Activated naive CD4-positive, alpha-beta T cell treated with anti-CD3 and anti-CD28 coated beads, Interleukin-2, amount 50 U/mL, for 72 hours (primary cell): Measurements from ENCODE around the gene AKAP6. TPM values are rescaled to one million over a fixed set of nuclear protein-coding genes. Genes with fewer than 3 reads are reported as not detected.

Experiments used
- ATAC-seq, 2 donors: fragments of 150-1000 bp; cut with Tn5 transposase; 2 replicates each; pipeline ENCODE4 v1.10.0; 2021; ENCODE audit warnings: mild to moderate bottlenecking in 2 of 2, moderate library complexity in 2 of 2
- DNase-seq, 2 donors: peaks; one replicate each; pipeline ENCODE4 v3.0.0; 2021 to 2022; ENCODE audit warnings: low spot score in 2 of 2
- H3K27ac Mint-ChIP-seq, 2 donors: one replicate each; pipeline ENCODE4 v1.8.0; 2022; ENCODE audit warnings: mild to moderate bottlenecking in 2 of 2, mixed read lengths in 2 of 2
- H3K36me3 Mint-ChIP-seq, 2 donors: one replicate each; pipeline ENCODE4 v1.8.0; 2022; ENCODE audit warnings: mixed read lengths in 2 of 2
- H3K9me3 Mint-ChIP-seq, 2 donors: one replicate each; pipeline ENCODE4 v1.8.0; 2022; ENCODE audit warnings: mixed read lengths in 2 of 2
- total RNA-seq, 2 donors: library from RNA; stranded (reverse); gene quantifications; one replicate each; pipeline ENCODE4 v1.2.3, GENCODE V29; 2022

The AKAP6 gene
- total RNA-seq, 2 donors from 2014 or later, result 2.5 to 3.3 TPM

DNA sequence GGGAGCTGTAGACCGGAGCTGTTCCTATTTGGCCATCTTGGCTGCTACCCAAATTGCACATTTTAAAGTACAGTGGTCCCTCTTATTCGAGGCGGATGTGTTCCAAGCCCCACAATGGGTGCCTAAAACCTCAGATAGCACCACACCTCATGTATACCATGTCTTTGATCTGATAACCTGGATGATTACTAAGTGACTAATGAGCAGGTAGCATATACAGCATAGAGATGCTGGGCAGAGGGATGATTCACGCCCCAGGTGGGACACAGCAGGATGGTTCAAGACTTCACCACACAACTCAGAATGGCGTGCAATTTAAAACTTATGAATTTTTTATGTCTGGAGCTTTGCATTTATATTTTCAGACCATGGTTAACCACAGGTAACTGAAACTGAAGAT is 255.0 kb downstream of the AKAP6 start:
- DNase-seq, result no peak
- no peak for ATAC-seq
- no peak overlapping the region for H3K27ac Mint-ChIP-seq
- no peaks in the 10 kb centered on the region for H3K36me3 Mint-ChIP-seq
- no peaks in the 10 kb centered on the region for H3K9me3 Mint-ChIP-seq

DNA sequence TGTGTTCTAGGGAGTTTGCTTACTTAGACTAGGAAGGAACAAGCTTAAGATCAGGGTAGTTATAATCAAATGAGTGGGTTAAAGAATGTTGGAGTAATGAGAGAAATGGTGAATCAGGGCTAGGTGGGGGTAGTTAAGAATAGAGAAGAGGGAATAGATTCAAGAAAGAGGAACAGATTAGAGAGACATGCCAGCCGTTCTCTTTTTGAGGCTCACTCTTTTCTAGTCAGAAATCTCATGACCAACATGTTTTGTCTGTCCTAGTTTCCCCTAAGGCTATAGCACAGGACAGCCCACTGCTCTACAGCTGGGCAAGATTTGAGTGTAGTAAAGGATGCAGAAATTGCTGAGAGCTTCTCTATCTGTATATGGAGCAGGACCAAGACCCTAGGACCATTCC is 258.4 kb downstream of the AKAP6 start:
- ATAC-seq, result no peak
- H3K36me3 Mint-ChIP-seq, result no peaks in the 10 kb centered on the region
- H3K9me3 Mint-ChIP-seq, result no peaks in the 10 kb centered on the region
- H3K27ac Mint-ChIP-seq, result no peak overlapping the region
- DNase-seq, result no peak

DNA sequence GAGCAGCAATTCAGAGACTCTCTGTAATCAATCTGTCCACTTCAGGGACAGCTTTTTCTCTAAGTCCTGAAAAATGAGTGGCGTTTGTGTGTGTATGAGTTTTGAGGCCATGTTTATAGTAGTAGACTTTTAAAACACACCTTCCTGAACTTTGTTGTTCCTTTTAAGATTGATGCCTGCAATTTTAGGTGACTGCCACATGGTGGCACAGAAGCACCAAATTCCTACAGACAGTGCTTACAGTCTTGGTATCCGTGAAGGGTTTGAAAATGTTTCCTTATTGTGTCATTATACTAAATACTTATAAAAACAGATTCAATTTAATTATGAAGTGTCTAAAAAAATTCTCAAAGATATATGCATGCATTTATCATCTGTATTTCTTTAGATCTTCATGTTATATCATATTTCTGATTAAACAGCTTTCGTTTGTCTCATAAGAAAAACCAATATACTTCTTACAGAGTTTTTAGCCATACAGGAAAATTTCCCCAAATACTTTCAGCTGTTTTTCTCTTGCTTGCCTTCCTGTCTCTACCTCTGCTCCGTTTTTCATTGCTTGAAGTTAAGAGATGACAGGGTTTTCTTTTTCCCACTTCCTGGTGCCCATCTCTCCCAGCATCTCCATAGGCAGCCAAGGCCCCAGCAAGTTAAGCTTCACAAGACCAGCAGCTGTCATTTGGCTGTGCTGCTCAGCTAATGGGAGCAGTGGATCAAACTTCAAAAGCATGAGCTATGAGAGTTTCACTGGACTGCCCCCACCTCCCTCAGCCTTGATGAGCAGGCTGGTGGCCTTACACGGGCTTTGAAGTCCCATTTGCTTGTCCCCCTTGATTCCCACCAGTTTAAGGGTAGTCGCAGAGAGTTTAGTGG is 259.6 kb downstream of the AKAP6 start:
- Mint-ChIP-seq H3K9me3 (no peaks in the 10 kb centered on the region), H3K36me3 (no peaks in the 10 kb centered on the region), H3K27ac (no peak overlapping the region)
- ATAC-seq (no peak), DNase-seq (no peak)

DNA sequence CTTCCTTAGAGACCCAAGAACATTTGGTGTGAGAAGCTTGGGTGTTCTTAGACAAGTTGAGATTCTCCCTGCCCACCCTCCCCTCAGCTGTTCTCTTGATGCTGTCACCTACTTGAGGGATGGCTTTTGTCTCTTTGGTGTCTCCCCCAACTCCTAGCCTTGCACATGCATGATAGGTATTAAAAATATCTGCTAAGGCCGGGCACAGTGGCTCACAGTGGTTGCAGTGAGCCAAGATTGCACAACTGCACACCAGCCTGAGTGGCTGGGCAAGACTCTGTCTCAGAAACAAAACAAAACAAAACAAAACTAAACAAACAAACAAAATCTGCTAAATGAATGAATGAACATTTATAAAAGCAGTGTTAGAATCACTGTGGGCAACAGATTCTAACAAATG is 261.1 kb downstream of the AKAP6 start:
- Mint-ChIP-seq H3K27ac (no peak overlapping the region), H3K9me3 (no peaks in the 10 kb centered on the region), H3K36me3 (no peaks in the 10 kb centered on the region)
- no peak for DNase-seq
- ATAC-seq, result no peak

DNA sequence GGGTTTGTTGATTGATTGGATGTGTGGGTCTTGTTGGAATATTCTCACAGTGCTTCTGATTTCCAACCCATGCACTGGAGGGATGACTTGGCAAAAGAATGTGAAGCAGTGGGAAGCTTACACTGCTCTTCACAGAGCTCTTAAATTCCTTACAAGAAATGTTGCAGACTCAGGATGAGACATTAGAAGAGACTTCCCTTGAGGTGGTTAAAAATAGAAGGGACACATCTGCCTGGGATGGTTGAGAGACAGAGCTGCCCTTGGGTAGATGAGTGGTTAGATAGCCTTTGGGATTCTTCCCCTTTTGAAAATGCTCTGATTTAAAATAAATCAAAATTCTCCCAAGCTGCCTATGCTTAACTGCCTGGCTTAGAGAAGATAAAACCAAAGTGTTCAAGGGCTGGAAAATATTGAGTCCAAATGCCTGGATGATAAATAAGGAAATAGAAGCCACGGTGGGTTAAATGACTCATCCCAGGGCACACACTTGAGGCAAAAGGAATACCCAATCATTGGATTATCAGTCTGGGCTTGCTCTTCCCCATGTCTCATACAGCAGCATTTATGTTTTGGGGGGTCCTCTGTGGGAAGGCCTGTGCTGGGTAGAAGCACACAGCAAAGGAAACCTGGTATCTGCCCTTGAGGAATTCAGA is 264.3 kb downstream of the AKAP6 start:
- no peaks in the 10 kb centered on the region for H3K9me3 Mint-ChIP-seq
- no peak for ATAC-seq
- no peak for DNase-seq
- H3K27ac Mint-ChIP-seq, result no peak overlapping the region
- H3K36me3 Mint-ChIP-seq, result no peaks in the 10 kb centered on the region

DNA sequence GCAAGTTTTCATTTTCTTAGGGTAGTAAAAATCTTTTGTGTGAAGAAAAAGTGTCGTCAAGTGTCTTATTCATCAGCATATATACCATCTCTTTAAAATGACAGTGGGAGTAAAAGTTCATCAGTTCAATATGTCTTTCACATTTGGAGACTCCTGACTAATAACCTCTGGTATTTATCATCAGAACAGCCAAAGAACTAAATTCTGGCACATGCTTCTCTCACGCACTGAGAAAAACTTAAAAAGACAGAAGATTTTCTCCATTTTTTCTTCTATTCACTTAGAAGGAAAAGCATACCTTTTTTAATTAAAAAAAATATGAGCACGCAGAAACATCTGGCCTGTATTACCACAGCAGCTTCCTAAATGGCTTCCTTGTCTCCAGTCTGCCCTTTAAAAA is 265.7 kb downstream of the AKAP6 start:
- no peaks in the 10 kb centered on the region for H3K9me3 Mint-ChIP-seq

DNA sequence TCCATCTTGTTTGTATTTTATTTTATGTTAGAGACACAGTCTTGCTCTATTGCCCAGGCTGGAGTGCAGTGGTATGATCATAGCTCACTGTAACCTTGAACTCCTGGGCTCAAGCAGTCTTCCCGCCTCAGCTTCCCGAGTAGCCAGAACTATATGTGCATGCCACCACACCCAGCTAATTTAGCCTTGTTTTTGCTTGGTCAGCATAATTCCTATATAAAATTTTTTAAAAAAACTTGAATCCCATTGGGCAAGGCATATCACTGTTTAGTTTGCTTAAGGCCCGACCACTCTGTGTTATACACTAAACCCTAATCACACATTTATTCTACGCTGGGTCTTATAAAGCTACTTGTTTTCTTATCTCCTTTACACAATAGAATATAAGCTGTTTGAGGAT is 266.4 kb downstream of the AKAP6 start:
- Mint-ChIP-seq H3K27ac (no peak overlapping the region), H3K36me3 (no peaks in the 10 kb centered on the region), H3K9me3 (no peaks in the 10 kb centered on the region)
- DNase-seq (no peak), ATAC-seq (no peak)

More for the DNA sequence above, 265.7 kb downstream of the AKAP6 start:
- Mint-ChIP-seq H3K27ac (no peak overlapping the region), H3K36me3 (no peaks in the 10 kb centered on the region)
- DNase-seq, result no peak
- ATAC-seq, result no peak

DNA sequence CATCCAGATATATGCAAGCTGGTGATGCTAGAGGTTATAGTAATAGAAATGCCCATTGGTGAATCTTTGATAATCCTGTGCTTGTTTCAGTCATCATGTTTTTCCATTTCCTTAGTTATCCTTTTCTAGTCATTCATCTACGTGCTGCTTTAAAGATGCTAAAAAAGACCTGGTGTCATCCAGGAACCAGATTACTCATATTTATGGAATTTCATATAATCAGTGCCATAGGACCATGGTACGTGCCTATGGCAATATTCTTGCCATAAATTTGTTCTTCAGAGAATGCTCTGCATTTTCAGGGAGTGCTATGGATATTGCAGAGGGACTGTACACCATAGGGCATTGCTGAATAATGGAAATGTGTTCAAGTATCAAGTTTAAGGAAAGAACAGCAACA is 267.3 kb downstream of the AKAP6 start:
- no peak overlapping the region for H3K27ac Mint-ChIP-seq
- DNase-seq (no peak), ATAC-seq (no peak)
- no peaks in the 10 kb centered on the region for H3K36me3 Mint-ChIP-seq
- no peaks in the 10 kb centered on the region for H3K9me3 Mint-ChIP-seq

DNA sequence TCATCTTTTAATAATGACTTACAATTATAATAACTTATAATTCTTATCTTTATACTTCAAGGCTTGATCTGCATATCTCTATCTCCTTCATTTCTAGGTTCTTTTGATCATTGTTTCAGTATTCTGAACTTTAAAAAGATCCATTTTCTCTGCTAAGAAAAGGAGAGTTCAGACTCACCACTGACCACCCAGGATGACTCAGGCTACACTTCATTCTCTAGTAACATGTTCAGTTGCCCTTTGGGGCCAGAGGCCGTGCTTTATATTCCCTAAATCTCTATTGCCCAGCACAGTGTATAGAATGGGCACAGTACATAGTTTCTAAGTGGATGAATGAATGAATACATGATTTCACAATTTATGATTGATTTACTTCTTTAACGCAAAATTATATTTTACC is 268.7 kb downstream of the AKAP6 start:
- Mint-ChIP-seq H3K27ac (no peak overlapping the region), H3K9me3 (no peaks in the 10 kb centered on the region), H3K36me3 (no peaks in the 10 kb centered on the region)
- DNase-seq (no peak), ATAC-seq (no peak)

DNA sequence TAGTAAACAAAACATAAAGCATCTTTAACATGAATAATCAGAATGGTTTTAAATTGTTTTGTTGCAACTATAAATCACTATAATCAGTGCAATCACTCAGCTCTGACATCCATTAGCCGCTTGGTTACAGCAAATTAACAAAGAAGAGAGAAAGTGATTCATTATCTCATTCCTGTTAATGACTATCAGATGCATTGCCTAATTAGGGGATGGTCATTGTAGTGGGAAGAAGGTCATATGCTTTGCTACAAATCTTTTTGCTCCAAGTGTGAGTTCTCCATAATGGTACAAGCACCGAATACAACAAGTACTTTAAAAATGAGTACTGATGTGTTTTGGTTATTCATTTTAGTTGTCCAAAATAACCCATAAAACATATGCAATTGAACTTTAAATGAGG is 272.0 kb downstream of the AKAP6 start:
- H3K27ac Mint-ChIP-seq, result no peak overlapping the region
- H3K9me3 Mint-ChIP-seq, result no peaks in the 10 kb centered on the region
- H3K36me3 Mint-ChIP-seq, result no peaks in the 10 kb centered on the region
- DNase-seq, result no peak
- no peak for ATAC-seq

DNA sequence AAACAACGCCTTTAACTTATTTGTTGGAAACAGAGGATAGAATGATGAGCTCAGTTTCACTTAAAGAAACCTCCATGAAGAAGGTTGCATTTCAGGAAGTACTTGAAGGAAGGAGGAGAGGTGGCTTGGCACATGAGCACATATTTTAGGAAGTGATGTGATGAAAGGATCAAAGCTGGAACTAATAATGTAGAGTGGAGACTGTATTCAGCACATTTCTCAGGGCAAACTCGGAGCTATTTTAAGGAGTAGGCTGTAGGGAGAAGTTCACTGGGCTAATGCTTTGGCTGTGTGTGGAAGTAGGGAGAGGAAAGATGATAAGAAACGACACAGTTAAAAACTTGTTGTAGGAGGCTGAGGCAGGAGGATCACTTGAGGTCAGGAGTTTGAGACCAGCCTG is 272.8 kb downstream of the AKAP6 start:
- no peak for ATAC-seq
- H3K27ac Mint-ChIP-seq, result no peak overlapping the region
- H3K9me3 Mint-ChIP-seq, result no peaks in the 10 kb centered on the region
- H3K36me3 Mint-ChIP-seq, result no peaks in the 10 kb centered on the region
- DNase-seq, result no peak

DNA sequence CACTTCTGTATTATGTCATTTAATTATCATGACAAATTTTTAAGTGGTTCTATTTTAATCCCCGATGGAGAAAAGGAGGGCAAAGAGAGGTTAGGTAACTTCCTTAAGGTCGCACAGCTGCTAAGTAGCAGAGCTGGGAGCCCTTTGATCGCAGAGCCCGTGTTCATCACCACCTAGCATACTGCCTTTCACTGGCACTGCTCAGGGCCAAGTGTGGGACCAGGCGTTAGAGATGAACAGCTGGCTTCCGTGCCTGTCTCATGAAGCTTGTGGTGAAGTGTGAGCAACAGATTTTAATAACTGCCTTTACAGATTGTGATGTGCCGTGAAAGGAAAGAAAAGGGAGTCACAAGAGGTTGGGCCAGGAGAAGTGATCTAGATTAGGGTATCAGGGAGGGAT is 273.6 kb downstream of the AKAP6 start:
- H3K27ac Mint-ChIP-seq, result no peak overlapping the region
- no peak for DNase-seq
- H3K9me3 Mint-ChIP-seq, result no peaks in the 10 kb centered on the region
- ATAC-seq, result no peak
- no peaks in the 10 kb centered on the region for H3K36me3 Mint-ChIP-seq

DNA sequence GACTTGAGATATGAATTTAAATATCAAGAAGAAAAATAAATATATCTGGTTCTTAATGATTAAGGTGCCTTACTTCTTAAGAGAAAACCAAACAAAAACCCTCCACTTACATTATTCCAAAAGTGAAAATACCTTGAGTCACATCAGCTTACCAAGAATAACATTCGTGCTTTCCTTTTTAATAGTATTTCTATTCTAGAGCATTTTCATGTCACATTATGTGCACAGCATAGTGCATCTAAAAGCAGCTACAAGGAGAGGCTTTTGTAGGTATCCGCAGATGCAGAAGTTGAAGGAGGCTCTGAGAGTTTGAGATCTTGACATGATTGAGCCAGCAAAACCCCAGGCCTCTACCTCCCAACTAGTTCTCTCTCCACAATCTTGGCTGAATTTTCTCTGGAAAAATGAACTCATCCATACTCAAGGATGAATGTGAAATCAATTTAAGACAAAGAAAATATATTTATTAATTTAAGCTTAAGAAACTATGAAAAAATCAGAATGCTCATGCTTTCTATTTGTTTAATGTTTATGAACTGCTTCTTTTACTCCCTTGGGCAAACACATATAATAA is 275.0 kb downstream of the AKAP6 start:
- no peaks in the 10 kb centered on the region for H3K36me3 Mint-ChIP-seq
- no peak for DNase-seq
- no peaks in the 10 kb centered on the region for H3K9me3 Mint-ChIP-seq
- no peak for ATAC-seq
- no peak overlapping the region for H3K27ac Mint-ChIP-seq

DNA sequence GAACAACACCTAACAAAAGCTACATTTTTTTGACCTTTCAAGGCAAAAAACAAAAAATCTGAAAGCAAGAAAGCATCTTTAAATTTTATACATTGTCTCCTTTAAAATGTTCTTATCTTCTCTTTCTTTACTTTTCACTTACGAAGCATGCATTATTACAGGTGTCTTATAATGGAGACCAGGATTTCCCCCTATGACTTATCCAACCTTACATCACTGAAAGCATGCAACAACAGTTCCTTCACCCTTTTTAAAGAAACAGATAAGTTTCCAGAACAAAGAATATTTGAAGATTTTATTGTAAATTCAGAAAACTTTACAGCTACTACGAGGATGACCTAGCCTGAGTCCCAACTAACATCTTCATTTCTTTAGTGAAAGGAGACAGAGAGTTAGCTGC is 277.2 kb downstream of the AKAP6 start:
- Mint-ChIP-seq H3K36me3 (no peaks in the 10 kb centered on the region), H3K9me3 (no peaks in the 10 kb centered on the region), H3K27ac (no peak overlapping the region)
- ATAC-seq (no peak), DNase-seq (no peak)

DNA sequence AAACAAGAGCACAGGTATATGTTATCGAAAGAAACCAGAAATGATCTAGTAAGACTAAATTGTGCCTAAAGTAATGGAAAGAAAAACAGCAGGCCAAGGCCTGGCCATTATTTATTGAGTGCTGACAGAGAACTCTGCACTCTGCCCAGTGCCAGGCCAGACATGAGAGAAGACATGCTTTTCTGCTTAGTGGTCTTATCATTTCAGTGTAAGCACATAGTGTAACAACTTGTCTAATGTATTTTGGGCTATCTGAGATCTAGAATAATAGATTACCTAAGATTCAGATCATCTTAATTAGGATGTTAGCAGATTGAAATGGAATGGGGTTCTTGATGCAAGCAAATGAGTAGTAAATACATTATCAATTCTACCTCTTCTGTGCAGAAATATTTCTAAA is 278.3 kb downstream of the AKAP6 start:
- Mint-ChIP-seq H3K27ac (no peak overlapping the region), H3K36me3 (no peaks in the 10 kb centered on the region), H3K9me3 (no peaks in the 10 kb centered on the region)
- DNase-seq (no peak), ATAC-seq (no peak)

DNA sequence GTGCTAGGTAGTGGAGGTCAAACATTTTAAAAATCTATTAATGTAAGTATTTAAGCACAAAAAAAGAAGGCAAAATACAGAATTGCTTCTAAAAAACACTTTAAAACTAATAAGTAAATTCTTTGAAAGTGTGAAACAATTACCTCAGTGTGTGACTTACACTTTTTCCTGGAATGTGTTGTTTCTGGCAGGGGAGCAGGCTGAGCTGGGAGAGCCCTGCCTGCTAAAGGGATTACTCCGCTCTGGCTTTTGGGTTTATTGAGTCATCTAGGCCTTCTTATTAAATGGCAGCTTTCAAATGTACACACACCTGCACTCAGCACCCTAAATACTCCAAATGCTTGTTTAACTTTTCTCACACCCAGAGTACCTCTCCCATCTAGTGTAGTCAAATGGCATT is 279.8 kb downstream of the AKAP6 start:
- ATAC-seq, result no peak
- DNase-seq, result no peak
- no peaks in the 10 kb centered on the region for H3K9me3 Mint-ChIP-seq
- H3K27ac Mint-ChIP-seq, result no peak overlapping the region
- H3K36me3 Mint-ChIP-seq, result no peaks in the 10 kb centered on the region

DNA sequence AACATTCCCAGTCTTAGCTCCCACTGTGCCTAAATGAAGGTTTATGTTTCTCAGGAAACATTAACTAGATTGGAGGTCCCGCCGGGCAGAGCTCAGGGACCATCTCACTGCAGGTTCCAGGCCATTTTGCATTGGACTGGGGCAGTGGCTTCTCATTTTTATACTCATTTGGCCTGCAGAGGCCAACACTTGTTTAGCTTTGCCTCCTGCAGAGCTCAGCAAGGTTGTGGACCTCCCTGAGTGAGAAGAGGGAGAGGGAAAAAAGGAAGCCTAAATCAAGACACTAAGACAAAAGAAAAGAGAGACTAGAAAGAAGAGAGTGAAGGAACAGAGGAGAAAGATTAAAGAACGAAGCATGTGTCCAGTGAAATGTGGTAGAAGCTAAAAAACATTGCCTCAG is 280.3 kb downstream of the AKAP6 start:
- Mint-ChIP-seq H3K36me3 (no peaks in the 10 kb centered on the region), H3K27ac (no peak overlapping the region), H3K9me3 (no peaks in the 10 kb centered on the region)
- DNase-seq (no peak), ATAC-seq (no peak)

DNA sequence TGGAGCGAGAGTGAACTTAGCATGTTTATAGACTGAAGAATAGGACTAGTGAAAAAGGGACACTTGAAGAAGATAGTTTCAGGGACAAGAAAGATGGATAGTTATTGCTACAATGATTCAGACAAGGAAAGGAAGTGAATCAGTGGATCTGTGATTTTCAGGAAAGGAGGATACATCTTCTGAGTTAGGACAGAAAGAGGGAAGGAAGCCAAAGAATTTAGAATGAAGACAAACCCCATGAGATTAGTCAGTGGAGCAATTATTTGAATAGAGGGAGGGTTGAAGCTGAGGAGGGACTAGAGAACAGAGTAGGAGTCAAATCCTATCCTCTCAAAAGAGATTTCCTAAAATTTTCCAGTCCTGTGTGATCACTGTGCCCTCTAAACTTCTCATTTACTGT is 282.7 kb downstream of the AKAP6 start:
- no peaks in the 10 kb centered on the region for H3K36me3 Mint-ChIP-seq
- no peaks in the 10 kb centered on the region for H3K9me3 Mint-ChIP-seq
- ATAC-seq (no peak), DNase-seq (no peak)
- H3K27ac Mint-ChIP-seq, result no peak overlapping the region
